Common myeloid progenitor, CD34-positive (primary cell): ENCODE results near the gene KDELR3.

Source experiments
- CTCF ChIA-PET: fragments of 350-600 bp; sonication (Branson Sonifier 250); formaldehyde crosslinking; loops from one replicate; lab custom pipeline; 2021; ENCODE audit warnings: antibody characterized with exemption; lab: Charles Lee
- POLR2A ChIA-PET: fragments of 350-600 bp; sonication (Branson Sonifier 250); formaldehyde crosslinking; loops from one replicate; lab custom pipeline; 2021; ENCODE audit warnings: antibody characterized with exemption; lab: Charles Lee
- DNase-seq, 3 donors: peaks; one replicate each; pipeline versions ENCODE4 v3.0.0 to v3.0.0-alpha.2; 2013
- H3K27ac ChIP-seq, 2 experiments: 1 replicate in 1 of 2; 2 replicates in 1 of 2; pipeline ENCODE4 v1.7.0; 2013; ENCODE audit warnings: inconsistent platforms in 2 of 2, low read length in 2 of 2, mild to moderate bottlenecking in 2 of 2, low read depth in 1 of 2, moderate library complexity in 1 of 2; ENCODE audit not compliant: severe bottlenecking in 2 of 2, insufficient read depth in 1 of 2, poor library complexity in 1 of 2
- H3K27me3 ChIP-seq, 5 experiments: replicated peaks in 2 of 5; 1 replicate in 3 of 5; 2 replicates in 2 of 5; pipeline versions ENCODE4 v1.6.1 to v1.7.0; 2013; ENCODE audit warnings: low read length in 4 of 5, mild to moderate bottlenecking in 2 of 5, moderate library complexity in 2 of 5, inconsistent platforms in 1 of 5; ENCODE audit not compliant: insufficient read depth in 5 of 5, control insufficient read depth in 4 of 5
- H3K36me3 ChIP-seq, 4 experiments: 1 replicate in 2 of 4; 2 replicates in 2 of 4; pipeline versions ENCODE4 v1.6.1 to v1.7.0; 2013; ENCODE audit warnings: low read length in 3 of 4, control low read depth in 1 of 4, mild to moderate bottlenecking in 1 of 4; ENCODE audit not compliant: control insufficient read depth in 4 of 4, insufficient read depth in 4 of 4
- H3K4me1 ChIP-seq, 4 experiments: 1 replicate in 3 of 4; 2 replicates in 1 of 4; pipeline versions ENCODE4 v1.6.1 to v1.7.1; 2013; ENCODE audit warnings: low read length in 3 of 4, mild to moderate bottlenecking in 3 of 4, control low read depth in 1 of 4, inconsistent platforms in 1 of 4, moderate library complexity in 1 of 4; ENCODE audit not compliant: control insufficient read depth in 4 of 4, insufficient read depth in 4 of 4; ENCODE audit errors: control extremely low read depth in 1 of 4
- H3K4me3 ChIP-seq, 7 experiments: 1 replicate in 4 of 7; 2 replicates in 3 of 7; pipeline versions ENCODE4 v1.5.1 to v1.7.0; 2013; ENCODE audit warnings: mild to moderate bottlenecking in 7 of 7, low read length in 6 of 7, moderate library complexity in 6 of 7, inconsistent platforms in 2 of 7, low read depth in 2 of 7, control low read depth in 1 of 7; ENCODE audit not compliant: insufficient read depth in 4 of 7, control insufficient read depth in 1 of 7; ENCODE audit errors: extremely low read depth in 1 of 7
- H3K9me3 ChIP-seq, 5 experiments: 1 replicate in 4 of 5; 2 replicates in 1 of 5; pipeline versions ENCODE4 v1.6.1 to v1.7.1; 2013; ENCODE audit warnings: low read length in 4 of 5, mild to moderate bottlenecking in 2 of 5, inconsistent platforms in 1 of 5, low read depth in 1 of 5, moderate library complexity in 1 of 5; ENCODE audit not compliant: control insufficient read depth in 4 of 5, insufficient read depth in 2 of 5; ENCODE audit errors: control extremely low read depth in 1 of 5
- WGBS: methylation state at CpG from one replicate; pipeline ENCODE4 v1.1.5; 2013; ENCODE audit not compliant: insufficient coverage; 5-methylcytosine and 5-hydroxymethylcytosine counted together

KDELR3 gene

DNA sequence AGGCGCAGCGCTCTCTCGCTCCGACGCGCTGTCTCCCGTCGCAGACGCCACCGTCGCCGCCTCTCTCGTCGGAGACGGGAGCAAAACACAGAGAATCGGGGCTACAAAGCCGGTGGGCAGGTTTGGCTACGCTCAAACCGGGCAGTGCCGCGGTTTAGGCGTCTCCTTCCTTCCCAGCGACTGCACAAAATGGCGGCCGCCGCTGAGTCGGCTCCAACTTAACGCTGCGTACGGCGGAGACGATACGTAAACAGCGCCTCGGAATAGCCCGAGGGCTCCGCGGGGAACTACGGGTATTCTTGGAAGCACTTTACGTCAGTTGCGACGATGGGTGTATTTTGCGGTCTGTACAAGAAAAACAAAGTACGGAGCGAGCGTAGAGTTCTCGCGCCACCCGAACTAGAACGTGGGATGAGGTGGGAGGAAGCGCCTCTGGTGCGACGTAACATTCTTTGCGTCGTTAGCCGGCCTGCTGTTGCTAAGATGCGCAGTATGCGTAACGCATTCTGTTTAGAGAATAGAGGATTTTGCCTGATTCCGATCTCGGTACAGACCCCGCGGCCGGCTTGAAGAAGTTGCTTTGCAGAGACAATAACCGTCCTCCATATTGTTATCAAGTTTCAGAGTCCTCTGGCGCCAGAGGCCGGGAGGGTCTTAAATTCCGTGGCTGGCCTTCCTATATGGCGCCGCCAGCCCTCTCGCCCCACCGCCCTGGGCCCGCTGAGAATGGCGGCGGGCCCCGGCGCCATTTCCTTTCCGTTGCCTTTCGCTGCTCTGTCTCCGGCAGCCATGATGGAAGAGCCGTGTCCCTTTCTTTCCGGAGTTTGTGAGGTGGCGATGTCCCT lies 38.4 kb downstream of the KDELR3 start, which contains the start of gene DDX17:
DDX17 (minus strand) TSS at position 194 of the 845 bp plus-strand sequence.
- CTCF ChIA-PET = no interaction called here
- WGBS = under 1% methylated on average over 70 of the region's 83 CpGs

GRCh38 chr22:38510416-38510970 lies 42.6 kb downstream of the KDELR3 start:
- Histone ChIP-seq H3K27me3 (no peaks in the 10 kb centered on the region), H3K4me1 (peaks cover 0 to 26% (median 14%) of the 10 kb centered on the region in 4 experiments), H3K36me3 (no peaks in the 10 kb centered on the region), H3K9me3 (no peaks in the 10 kb centered on the region), H3K4me3 (peak overlapping the region in 1 of 7 experiments; percentile 7), H3K27ac (peak overlapping the region in 1 of 2 experiments; percentile 66)
- ChIA-PET CTCF (interaction anchor here (0.9 to 1.5 kb wide), 6 partner anchors 12 to 97 kb away, joined by 3 to 5 read pairs (median 4); no protein-coding TSS in a partner anchor), POLR2A (interaction anchor here (0.6 kb wide), 1 partner anchor 462 kb away, joined by 4 read pairs; no protein-coding TSS in a partner anchor)
- DNase-seq = peak; percentile 43 to 68 (median 66)
- WGBS = 8% methylated on average over 2 of the region's 5 CpGs

More for the DNA sequence above, 38.4 kb downstream of the KDELR3 start, which contains the start of gene DDX17:
- Histone ChIP-seq H3K36me3 (peaks cover 2 to 31% (median 8%) of the 10 kb centered on the region in 4 experiments), H3K4me3 (peak within 1 kb of the TSS; percentile 61 to 98 (median 96)), H3K27ac (peak within 1 kb of the TSS; percentile 99 to 100), H3K4me1 (peaks cover 23 to 54% (median 38%) of the 10 kb centered on the region in 4 experiments), H3K9me3 (no peaks in the 10 kb centered on the region), H3K27me3 (no peaks in the 10 kb centered on the region)
- POLR2A ChIA-PET = no interaction called here
- DNase-seq = peak; percentile 98 to 100 (median 99)

DNA sequence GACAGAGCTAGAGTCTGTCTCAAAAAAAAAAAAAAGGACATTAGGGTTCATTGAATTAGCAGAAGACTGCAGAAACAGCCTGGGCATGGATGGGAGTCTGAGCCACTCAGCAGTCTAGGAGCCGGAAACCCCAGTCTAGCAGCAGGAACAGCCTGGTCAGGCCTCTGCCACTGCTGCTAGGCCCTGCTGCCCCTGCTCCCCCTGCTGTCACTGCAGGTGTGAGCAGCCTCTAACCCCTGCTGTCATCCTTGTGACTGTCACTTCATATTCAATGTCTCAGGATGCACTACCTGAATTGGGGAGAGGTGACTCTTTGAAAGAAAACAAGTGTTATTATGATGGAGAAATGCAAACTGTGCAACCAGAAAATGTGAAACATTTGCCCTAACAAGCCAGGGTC lies 45.2 kb downstream of the KDELR3 start:
- H3K36me3 ChIP-seq = no peaks in the 10 kb centered on the region
- peak; percentile 41 to 62 (median 56) for DNase-seq

DNA sequence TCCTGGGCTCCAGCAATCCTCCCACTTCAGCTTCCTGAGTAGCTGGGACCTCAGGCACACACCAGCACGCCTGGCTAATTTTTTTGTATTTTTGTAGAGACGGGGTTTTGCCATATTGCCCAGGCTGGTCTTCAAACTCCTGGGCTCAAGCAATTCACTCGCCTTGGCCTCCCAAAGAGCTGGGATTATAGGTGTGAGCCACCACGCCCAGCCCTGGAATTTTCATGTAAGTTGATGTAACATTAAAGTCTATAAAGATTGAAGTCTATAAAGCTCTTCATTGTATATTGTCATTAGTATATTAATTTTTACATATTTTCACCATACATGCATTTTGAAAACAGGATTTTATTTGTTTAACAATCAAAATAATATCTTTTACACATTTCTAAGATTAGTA lies 50.7 kb downstream of the KDELR3 start:
- Histone ChIP-seq H3K27ac (no peak overlapping the region), H3K9me3 (no peaks in the 10 kb centered on the region), H3K4me3 (no peak overlapping the region), H3K36me3 (no peaks in the 10 kb centered on the region), H3K4me1 (no peaks in the 10 kb centered on the region), H3K27me3 (no peaks in the 10 kb centered on the region)
- CTCF ChIA-PET = interaction anchor here (1.3 kb wide), 1 partner anchor 20 kb away, joined by 3 read pairs; no protein-coding TSS in a partner anchor
- DNase-seq = no peak
- POLR2A ChIA-PET = interaction anchor here (0.6 kb wide), 1 partner anchor 29 kb away, joined by 4 read pairs; no protein-coding TSS in a partner anchor
- WGBS = 100% methylated on average over 3 of the region's 4 CpGs

More for the DNA sequence above, 45.2 kb downstream of the KDELR3 start:
- CTCF ChIA-PET = interaction anchor here (1.2 to 3.6 kb wide), 3 partner anchors 10 to 125 kb away, joined by 3 to 16 read pairs (median 3); no protein-coding TSS in a partner anchor
- 20% methylated on average over 1 of the region's 1 CpG for WGBS
- Histone ChIP-seq H3K4me1 (peaks cover 0 to 16% (median 12%) of the 10 kb centered on the region in 4 experiments), H3K4me3 (no peak overlapping the region), H3K27ac (no peak overlapping the region), H3K27me3 (no peaks in the 10 kb centered on the region), H3K9me3 (no peaks in the 10 kb centered on the region)
- POLR2A ChIA-PET = interaction anchor here (0.6 kb wide), 1 partner anchor 396 kb away, joined by 4 read pairs; no protein-coding TSS in a partner anchor

DNA sequence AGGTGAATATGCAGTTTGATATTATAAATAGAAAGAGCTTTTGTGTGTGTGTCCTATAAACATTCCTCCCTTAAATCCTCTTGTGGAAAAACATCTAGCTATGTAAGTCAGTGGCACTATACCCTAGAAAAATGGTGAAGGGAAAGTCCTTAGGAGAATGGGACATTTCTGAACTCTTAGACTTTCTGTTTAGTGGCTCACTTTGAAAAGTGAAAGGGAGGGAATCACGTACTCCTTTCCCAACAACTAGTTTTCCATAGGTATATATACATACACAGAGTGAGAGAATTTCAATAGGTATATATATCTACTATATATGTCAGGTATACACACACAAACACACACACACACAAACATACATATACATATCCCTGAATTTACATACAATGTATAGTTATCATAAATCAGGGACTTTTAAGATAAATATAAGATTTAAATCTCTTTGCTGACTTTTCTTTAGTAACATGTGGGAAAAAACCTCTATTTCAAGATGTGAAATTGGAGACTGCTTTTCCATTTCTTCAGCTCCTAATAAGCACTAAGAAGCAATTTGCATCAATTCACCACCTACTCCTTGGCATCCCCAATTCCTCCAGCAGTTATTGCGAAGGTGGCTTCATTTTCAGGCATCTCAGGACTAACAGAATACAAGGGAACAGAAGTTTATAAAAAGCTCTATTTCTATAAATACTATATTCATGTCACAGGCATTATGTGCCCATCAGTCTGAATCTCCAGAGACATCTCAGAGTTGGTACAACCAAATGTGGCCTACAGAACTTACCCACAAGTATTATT lies 51.8 kb downstream of the KDELR3 start:
- Histone ChIP-seq H3K4me1 (peaks cover 0 to 5% (median 0%) of the 10 kb centered on the region in 4 experiments), H3K27ac (no peak overlapping the region), H3K9me3 (no peaks in the 10 kb centered on the region), H3K27me3 (no peaks in the 10 kb centered on the region), H3K36me3 (no peaks in the 10 kb centered on the region), H3K4me3 (no peak overlapping the region)
- ChIA-PET CTCF (interaction anchor here (1.3 kb wide), 1 partner anchor 19 kb away, joined by 3 read pairs; no protein-coding TSS in a partner anchor), POLR2A (no interaction called here)
- WGBS = no CpG with 5 or more reads among the region's 2 CpGs
- DNase-seq = no peak

- Histone ChIP-seq H3K27me3 (no peaks in the 10 kb centered on the region), H3K4me1 (peaks cover 0 to 6% (median 0%) of the 10 kb centered on the region in 4 experiments), H3K27ac (no peak overlapping the region), H3K4me3 (no peak overlapping the region), H3K9me3 (no peaks in the 10 kb centered on the region), H3K36me3 (no peaks in the 10 kb centered on the region)
- POLR2A ChIA-PET = interaction anchor here (1.0 kb wide), 1 partner anchor 112 kb away, joined by 3 read pairs; no protein-coding TSS in a partner anchor
- no peak for DNase-seq
- WGBS = 92% methylated on average over 2 of the region's 3 CpGs
- CTCF ChIA-PET = interaction anchor here (1.9 to 2.6 kb wide), 3 partner anchors 10 to 29 kb away, joined by 4 to 16 read pairs (median 5); no protein-coding TSS in a partner anchor
Measured at GRCh38 chr22:38523029-38523428, 55.1 kb downstream of the KDELR3 start.
